HUDEP-2 (cell line): ENCODE data around the gene CLEC4G.
"Not testable (repeated sequence)": the region's sequence is repeated elsewhere in the genome, so short reads cannot be mapped to it uniquely, and the experiment has no call there.

Experiments used
- DNase-seq, 76 experiments: peaks; one replicate each; lab custom pipeline; 2025; ENCODE audit not compliant: unreplicated experiment in 76 of 76; lab: John Stamatoyannopoulos, UW

CLEC4G gene, protein sequence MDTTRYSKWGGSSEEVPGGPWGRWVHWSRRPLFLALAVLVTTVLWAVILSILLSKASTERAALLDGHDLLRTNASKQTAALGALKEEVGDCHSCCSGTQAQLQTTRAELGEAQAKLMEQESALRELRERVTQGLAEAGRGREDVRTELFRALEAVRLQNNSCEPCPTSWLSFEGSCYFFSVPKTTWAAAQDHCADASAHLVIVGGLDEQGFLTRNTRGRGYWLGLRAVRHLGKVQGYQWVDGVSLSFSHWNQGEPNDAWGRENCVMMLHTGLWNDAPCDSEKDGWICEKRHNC

DNA sequence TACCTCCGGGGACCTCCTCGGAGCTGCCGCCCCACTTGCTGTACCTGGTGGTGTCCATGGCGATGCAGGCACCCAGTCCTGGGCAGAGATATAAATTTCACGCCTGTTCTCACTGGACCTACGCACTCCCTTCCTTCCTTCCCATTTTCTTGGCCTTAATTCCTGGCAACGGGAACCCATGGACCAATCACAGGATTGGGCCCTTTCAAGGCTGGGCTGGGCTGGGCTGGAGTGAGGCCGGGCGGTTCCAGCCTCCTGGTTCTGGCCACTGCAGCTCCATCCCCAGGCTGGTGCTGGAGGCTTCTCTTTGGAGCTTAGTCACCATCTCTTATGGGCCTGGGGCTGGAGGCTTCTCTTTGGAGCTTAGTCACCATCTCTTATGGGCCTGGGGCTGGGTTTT is at the start of gene CLEC4G:
TSS of gene CLEC4G (minus strand) at position 66 of the 400 bp plus-strand sequence. CDS start at position 58, 8 bp downstream.
- DNase-seq = no peak

DNA sequence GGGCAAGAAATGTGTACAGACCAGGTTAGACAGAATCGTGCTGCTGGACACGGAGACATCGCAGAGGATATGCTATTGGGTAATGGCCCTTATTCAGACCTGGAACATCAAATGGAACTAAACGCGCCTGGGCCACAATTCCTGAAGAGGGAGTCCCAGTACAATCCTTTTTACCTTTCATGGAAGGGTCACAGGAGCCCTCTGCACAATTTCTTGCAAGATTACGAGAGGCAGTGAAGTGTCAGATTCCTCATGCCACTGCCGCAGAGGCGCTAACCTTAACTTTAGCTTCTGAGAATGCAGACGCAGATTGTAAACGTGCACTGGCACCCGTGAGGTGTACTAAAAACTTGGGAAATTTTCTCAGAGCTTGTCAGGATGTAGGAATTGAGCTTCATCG is 49.2 kb upstream of the CLEC4G start:
- no peak for DNase-seq

DNA sequence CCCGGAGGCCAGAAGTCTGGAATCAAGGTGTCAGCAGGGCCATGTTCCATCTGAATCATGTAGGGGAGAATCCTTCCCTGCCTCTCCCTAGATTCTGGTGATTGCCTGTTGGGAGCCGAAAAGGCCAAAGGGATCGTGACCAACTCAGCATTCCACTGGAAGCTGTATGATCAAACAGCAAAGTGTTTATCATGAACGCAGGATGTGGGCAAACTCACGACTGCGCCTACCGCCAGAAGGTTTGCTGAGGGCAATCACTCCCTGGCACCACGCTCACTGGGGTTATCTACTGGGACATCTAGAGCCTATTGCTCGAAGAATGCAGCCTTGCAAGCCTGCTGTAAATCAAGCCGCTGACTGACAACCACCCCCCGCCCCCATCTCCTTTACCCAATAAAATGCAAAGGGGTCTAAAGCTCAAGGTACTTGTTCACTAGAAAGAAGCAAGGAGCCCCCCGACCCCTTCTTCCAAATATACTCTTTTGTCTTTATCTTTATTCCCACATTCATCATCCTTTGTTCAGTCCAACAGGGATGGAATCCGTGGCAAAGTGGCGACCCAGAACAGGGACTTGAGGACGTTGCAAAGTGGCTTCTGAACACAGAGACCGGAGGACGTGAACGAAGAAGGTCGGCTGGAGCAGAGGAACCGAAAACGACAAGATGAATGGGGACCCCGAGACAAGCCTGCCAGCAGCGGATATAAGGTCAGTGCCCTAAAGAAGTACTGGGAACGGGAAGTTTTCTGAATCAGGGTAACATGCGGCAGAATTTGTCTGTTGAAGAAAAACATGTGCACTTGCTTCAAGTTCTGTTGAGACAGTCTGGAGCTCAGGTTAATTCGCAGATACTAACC is 47.9 kb upstream of the CLEC4G start:
- no peak for DNase-seq

DNA sequence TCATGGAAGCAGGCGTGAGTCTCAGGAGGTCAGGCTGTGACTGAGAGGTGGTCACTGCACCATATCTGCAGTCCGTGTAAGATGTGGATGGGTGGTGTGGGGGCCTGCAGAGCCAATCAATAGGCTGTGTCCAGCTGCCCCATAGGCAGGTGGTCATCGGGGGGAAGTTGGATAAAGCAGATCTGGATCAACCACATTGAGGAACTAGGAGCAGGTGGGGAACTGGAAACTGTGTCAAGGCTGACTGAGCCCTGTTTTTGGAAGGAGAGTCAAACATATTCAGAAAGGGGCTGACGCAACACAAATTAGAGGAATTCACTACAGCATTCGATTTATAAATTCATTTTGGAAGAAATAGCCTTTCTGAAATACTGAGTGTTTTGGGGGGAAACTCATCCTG is 46.2 kb upstream of the CLEC4G start:
- DNase-seq = no peak

DNA sequence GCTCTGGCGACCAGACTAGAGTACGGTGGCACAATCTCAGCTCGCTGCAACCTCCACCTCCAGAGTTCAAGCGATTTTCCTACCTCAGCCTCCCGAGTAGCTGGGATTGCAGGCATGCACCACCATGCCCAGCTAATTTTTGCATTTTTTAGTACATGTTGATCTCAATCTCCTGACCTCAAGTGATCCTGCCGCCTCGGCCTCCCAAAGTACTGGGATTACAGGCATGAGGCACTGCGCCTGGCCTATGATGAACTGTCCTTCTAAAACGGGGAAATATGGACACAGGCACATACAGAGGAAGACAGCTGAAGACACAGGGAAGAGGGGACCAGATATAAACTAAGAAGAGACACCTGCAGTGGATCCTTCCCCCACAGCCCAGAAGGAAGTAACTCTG is 43.9 kb upstream of the CLEC4G start:
- no peak for DNase-seq

DNA sequence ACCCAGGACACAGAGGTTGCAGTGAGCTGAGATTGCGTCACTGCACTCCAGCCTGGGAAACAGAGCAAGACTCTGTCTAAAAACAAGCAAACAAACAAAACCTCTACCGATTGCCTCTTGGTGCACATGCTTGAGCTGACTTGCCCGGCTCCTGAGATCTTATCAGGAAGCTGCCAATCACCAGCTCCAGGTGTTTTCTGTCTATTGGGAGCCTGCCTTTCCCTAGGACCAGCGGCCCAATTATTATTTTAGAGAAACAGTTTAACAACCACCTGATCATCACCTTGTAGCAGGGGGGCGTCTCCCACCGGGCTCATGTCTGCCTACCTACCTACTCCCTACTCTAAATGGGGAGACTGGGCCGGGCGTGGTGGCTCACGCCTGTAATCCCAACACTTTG is 41.9 kb upstream of the CLEC4G start:
- no peak for DNase-seq

DNA sequence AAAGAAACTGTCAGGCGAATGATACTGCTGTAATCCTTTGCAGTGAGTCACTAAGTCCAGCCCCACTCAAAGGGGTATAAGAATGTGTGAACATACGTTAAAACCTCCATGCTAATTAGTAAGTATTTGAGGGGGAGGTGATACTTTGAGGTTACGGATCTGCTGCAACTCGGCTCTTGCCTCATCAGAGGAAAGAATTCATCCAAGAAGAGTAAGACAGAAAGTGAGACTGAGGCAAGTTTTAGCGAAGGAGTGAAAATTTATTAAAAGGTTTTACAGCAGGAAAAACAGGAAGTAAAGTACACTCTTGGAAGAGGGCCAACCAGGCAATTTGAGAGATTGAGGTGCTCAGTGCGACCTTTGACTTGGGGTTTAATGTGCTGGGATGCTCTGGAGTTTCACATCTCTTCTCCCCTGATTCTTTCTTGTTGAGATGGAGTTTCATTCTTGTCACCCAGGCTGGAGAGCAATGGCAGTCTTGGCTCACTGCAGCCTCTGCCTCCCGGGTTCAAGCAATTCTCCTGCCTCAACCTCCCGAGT is 40.9 kb upstream of the CLEC4G start:
- no peak for DNase-seq

DNA sequence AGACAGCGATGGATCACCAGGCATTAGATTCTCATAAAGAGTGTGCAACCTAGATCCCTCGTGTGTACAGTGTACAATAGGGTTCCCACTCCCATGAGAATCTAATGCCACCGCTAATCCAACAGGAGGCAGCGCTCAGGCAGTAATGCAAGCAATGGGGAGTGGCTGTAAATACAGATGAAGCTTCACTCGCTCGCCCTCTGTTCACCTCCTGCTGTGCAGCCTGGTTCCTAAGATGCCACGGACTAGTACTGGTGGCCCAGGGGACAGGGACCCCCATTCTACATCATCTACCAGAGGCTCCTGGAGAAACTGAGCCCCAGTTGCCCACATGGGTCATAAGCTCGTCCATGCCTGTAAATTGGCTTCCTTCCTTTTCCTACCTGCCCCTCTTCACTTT is 39.2 kb upstream of the CLEC4G start:
- no peak for DNase-seq

DNA sequence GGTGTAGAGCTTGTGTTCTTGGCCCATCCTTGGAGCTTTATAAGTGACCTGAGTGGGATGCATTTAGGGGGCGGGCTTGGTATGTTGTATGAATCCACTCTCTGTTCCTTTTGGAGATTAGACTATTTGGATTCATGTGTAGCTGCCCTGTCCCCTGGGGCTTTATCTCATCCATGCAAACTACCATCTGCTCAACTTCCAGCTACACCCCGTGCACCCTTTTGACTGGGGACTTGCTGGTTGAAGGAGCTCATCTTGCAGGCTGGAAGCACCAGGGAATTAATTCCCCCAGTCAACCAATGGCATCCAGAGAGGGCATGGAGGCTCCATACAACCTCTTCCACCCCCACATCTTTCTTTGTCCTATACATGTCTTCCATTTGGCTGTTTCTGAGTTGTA is 37.3 kb upstream of the CLEC4G start:
- DNase-seq = no peak

DNA sequence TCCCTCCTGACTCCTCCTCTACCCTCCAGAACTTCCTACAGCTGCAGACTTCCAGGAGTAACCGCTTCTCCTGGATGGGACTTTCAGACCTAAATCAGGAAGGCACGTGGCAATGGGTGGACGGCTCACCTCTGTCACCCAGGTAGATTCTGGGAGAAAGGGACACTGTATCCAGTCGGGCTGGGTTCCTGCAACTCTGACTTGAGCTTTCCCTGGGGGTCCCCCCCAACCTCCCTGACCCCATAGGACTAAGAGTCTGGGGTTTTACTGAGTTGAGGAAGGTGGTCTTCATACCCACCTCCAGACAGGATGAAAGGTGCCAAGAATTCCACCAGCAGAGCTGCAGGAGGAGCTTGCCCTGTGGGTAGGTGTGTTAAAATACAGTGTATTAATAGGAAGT is 35.6 kb upstream of the CLEC4G start:
- DNase-seq = no peak

DNA sequence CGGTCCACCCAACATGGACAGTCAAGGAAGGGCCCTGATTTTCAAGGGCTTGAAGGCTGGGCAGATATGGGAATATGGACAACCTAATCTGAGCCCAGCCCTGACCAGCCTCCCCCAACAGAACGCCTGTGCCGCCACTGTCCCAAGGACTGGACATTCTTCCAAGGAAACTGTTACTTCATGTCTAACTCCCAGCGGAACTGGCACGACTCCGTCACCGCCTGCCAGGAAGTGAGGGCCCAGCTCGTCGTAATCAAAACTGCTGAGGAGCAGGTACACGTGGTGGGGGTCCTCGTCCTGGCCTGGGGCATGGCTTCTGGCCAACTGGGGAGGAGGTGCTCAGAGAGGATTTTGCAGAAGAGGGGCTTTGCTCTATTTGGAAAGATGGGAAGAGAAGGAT is 34.6 kb upstream of the CLEC4G start:
- no peak for DNase-seq

DNA sequence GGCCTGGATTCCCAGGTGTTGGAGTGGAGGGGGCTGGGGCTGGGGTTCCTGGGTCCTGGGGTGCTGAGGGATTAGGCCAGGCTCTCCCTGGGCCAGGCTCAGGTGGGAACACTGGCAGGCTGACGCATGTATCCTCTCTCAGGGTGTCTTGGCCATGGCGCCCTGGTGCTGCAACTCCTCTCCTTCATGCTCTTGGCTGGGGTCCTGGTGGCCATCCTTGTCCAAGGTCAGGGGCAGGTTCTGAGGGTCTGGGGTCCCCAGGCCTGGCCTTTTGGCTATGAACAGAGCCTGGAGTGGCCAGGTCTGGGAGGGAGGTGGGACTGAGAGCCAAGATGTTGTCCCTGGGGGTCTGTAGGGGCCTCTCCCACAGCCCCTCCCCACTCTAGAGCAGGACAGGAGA is 33.1 kb upstream of the CLEC4G start:
- not testable (repeated sequence) for DNase-seq

DNA sequence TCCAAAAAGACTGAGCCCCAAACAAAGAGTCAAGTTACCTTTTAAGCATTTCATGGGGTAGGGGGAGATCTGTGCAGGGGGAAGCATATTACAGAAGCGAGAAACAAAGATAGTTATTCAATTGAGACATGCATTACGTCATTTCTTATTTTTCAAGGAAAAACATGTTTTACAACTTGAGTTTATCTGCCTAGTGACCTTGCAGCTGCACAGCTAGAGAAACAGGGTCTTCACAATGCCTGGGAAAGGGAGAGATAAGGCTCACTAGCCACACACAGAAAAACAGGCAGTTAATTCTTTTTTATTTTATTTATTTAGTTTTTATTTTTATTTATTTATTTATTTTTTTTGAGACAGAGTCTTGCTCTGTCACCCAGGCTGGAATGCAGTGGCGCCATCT is 32.2 kb upstream of the CLEC4G start:
- DNase-seq = not testable (repeated sequence)

DNA sequence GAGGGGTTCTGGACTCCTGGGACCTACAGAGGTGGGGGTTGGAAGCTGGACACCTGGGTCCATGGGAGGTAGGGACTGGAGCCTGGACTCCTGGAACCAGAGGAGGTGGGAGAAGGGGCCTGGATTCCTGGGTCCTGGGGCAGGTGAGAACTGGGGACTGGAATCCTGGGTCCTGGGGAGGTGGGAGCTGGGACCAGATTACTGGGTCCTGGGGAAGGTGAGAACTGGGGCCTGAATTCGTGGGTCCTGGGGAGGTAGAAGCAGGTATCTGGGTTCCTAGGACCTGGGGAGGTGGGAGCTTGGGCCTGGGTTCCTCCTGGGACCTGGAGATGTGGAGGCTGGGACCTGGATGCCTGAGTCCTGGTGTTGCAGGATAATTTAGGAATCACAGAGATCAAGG is 31.8 kb upstream of the CLEC4G start:
- DNase-seq = no peak

DNA sequence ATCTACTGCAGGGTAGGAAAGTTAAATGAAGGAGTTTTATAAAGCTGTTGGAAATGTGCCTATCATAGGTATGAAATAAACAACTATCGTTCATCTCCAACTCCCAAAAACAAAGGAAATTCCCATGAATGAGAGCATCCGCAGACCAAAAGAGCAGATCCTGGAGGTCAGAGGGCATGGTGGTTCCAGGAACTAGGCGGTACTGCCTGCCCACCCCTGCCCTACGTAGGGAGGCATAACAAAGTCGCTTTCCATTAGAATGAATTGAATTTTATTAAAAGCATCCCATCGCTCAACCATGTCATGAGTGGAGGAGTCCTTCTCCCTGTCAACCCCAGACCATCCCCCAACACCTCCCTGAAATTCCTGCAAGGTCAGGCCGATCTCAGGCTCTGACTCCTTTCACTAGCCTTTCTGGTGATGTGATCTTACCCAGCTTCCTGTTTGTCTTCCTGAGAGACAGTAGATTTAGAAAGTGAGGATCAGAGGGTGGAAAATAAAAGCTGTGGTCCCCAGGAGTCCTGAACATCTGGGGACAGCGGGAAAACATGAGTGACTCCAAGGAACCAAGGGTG is 30.9 kb upstream of the CLEC4G start, which contains the start of gene CLEC4M:
TSS of gene CLEC4M (plus strand) at position 525 of the 575 bp plus-strand sequence. CDS start at position 549, 24 bp downstream.
- DNase-seq = no peak

DNA sequence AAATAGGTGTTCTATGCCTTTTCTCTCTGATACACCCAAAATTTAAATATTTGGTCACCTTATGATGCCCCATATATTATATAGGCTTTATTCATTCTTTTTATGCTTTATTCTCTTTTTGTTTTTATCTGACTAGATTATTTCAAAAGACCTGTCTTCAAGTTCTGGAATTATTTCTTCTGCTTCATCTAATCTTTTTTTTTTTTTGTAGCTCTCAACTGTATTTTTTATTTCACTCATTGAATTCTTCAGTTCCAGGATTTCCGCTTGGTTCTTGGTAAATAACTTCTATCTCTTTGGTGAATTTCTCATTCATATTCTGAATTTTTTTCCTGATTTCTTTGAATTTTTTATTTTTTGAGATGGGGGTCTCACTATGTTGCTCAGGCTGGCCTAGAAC is 27.2 kb upstream of the CLEC4G start:
- DNase-seq = no peak

DNA sequence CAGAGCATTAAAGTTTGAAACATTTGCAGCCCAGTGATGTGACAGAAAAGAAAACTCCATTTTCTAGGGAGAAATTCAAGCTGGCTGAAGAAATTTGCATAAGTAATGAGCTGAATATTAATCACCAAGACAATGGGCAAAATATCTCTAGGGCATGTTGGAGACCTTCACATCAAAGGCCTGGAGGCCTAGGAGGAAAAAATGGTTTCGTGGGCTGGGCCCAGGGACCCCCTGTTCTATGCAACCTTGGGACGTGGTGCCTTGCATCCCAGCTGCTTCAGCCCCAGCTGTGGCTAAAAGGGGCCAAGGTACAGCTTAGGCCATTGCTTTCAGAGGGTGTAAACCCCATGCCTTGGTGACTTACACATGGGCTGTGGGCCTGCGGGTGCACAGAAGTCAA is 25.4 kb upstream of the CLEC4G start:
- DNase-seq = no peak

DNA sequence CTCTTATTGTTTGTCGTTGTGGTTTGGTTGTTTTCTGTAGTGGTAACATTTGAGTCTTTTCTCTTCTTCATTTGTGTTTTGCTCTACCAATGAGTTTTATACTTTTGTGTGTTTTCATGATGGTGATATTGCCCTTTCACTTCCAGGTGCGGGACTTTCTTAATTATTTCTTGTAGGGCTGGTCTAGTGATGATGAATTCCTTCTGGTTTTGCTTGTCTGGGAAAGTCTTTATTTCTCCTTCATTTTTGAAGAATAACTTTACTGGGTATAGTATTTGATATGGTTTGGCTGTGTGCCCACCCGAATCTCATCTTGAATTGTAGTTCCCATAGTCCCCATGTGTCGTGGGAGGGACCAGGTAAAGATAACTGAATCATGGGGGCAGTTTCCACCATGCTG is 24.3 kb upstream of the CLEC4G start:
- no peak for DNase-seq

DNA sequence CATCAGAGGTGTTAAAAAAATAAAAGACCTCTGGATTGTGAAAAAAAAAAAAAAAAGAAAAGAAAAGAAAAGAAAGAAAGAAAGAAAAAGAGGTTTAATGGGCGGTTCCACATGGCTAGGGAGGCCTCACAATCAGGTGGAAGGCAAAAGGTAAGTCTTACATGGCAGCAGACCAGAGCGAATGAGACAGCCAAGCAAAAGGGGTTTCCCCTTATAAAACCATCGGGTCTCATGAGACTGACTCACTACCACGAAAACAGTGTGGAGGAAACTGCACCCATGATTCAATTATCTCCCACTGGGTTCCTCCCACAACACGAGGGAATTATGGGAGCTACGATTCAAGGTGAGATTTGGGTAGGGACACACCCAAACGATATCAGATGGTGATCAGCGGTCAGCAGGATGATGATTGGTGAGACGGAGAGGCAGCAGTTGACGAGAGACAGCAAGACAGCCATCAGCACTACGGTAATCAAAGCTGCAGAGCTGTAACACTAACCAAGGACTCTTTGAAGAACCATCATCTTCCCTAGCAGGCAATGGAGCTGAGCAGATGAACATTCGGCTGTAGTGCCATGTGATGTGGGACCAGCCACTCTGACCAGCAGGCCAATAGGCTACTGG is 19.4 kb upstream of the CLEC4G start:
- no peak for DNase-seq

DNA sequence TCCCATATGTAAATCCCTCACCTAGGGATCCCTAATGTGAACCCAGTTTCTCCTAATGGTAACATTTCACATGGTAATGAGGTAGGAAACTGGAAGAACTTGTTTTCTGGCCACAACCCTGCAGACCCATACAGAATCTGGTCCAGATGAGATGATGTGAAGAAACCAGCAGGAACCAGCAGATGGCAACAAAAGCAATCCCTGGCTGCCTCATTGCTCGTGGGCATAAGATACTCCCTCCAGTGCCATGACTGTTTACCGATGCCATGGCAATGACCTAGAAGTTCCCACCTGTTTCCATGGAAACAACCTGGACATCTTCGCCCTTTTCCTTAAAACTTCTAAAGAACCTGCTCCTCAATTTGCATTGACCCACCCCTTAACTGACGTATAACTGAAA is 16.8 kb upstream of the CLEC4G start:
- peak in 10 of 76 experiments; percentile 4 to 28 (median 18) for DNase-seq

DNA sequence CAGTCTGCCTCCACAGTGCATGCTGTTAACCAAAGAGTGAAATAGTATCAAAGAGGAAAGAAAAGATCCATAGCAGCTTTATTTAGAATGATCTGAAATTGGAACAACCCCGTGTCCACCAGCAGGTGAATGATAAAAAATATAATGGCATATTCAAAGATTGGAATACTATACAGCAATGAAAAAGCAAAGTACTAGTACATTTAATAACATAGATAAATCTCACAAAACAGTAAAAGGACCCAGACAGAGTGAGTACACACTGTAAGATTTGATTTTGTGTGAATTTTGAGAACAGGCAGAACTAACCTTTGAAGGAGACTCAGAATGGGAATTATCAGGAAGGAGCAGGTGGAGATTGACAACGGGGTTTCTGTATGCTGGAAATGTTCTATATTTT is 16.3 kb upstream of the CLEC4G start:
- no peak for DNase-seq
